ENCODE measurements around the gene OTOS. TPM values are rescaled to one million over a fixed set of nuclear protein-coding genes. Genes with fewer than 3 reads are reported as not detected.

OTOS gene
- total RNA-seq, 1 experiment from 2014 or later: not detected

DNA sequence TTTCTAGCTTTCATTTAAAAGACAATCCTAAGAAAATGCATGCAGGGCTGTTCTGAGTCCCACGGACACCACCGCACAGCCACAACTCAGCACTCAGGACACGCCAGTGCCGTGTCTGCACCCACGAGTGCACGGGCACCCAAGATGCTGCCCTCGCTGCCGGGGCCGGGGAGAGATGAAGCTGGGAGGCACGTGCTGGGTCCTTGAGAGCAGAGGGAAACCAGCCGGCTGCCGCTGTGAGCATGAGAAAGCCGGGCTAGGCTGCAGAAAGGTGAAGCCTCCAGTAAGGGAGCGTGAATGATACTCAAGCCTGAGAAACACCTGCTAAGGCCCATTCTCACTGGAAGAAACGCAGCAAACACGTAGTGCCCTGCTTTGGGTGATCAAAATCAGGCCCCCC, 9.2 kb downstream of the OTOS start:
- ATAC-seq (no peak), DNase-seq (ENCODE audit: low read depth, low spot score) (no peak)
- H3K4me2 ChIP-seq (ENCODE audit: low read length): no peak overlapping the region
- no peak overlapping the region for H3K9ac ChIP-seq (ENCODE audit: low read length)
- no peaks in the 10 kb centered on the region for H3K27me3 ChIP-seq (ENCODE audit: insufficient read depth, low read length)
- no peaks in the 10 kb centered on the region for H3K9me3 ChIP-seq (ENCODE audit: control insufficient read depth in 1 of 2, insufficient read depth in 1 of 2, low read depth in 1 of 2, low read length in 2 of 2)
- no peaks in the 10 kb centered on the region for H3K9me2 ChIP-seq (ENCODE audit: insufficient read depth)
- H3K4me1 ChIP-seq (ENCODE audit: control insufficient read depth in 1 of 2, insufficient read depth in 2 of 2, low read length in 2 of 2): peaks cover 7 to 11% of the 10 kb centered on the region in 2 experiments; a peak in 2 of 4 replicates
- H4K20me1 ChIP-seq (ENCODE audit: insufficient read depth): no peaks in the 10 kb centered on the region
- TF ChIP-seq CEBPB (IDR thresholded peaks at IDR 0.05; ENCODE audit: low read depth) (no peak), SIN3A (IDR thresholded peaks at IDR 0.05; ENCODE audit: low read depth) (no peak), EGR1 (IDR thresholded peaks at IDR 0.05; ENCODE audit: low read depth) (no peak), ELF1 (IDR thresholded peaks at IDR 0.05; ENCODE audit: borderline replicate concordance, low read depth) (no peak), POLR2A (IDR thresholded peaks at IDR 0.05; ENCODE audit: borderline replicate concordance, extremely low read depth, insufficient read depth, insufficient read length) (no peak), TCF7L2 (IDR thresholded peaks at IDR 0.05; ENCODE audit: borderline replicate concordance, extremely low read depth, insufficient read depth, insufficient read length) (no peak), ZNF274 (IDR thresholded peaks at IDR 0.05; ENCODE audit: low read depth, low read length) (no peak)
- H2AFZ ChIP-seq (ENCODE audit: low read depth, low read length, poor library complexity, severe bottlenecking): no peak overlapping the region
- H3K36me3 ChIP-seq (ENCODE audit: control insufficient read depth in 1 of 2, insufficient read depth in 2 of 2, low read length in 2 of 2): peaks cover 32 to 36% of the 10 kb centered on the region in 2 experiments; a peak in 3 of 4 replicates
- intact Hi-C loops (cut with micrococcal nuclease): no loop called here
- H3K4me3 ChIP-seq (replicated peaks in 1 of 2; ENCODE audit: low read depth in 1 of 2, low read length in 2 of 2): no peak overlapping the region
- POLR2A ChIA-PET: no interaction called here
- no TSS peak for BruUV-seq (replicated peaks)
- RAD21 ChIA-PET (ENCODE audit: low non-redundant PET in 1 of 2, low total read pairs in 2 of 2, uncharacterized antibody in 2 of 2, unreplicated experiment in 2 of 2): no interaction called here
- H3K27ac ChIP-seq (ENCODE audit: low read depth, low read length): no peak overlapping the region
- peaks cover 31% of the 10 kb centered on the region for H3K79me2 ChIP-seq (ENCODE audit: insufficient read depth, low read length)
- CTCF ChIA-PET: no interaction called here

DNA sequence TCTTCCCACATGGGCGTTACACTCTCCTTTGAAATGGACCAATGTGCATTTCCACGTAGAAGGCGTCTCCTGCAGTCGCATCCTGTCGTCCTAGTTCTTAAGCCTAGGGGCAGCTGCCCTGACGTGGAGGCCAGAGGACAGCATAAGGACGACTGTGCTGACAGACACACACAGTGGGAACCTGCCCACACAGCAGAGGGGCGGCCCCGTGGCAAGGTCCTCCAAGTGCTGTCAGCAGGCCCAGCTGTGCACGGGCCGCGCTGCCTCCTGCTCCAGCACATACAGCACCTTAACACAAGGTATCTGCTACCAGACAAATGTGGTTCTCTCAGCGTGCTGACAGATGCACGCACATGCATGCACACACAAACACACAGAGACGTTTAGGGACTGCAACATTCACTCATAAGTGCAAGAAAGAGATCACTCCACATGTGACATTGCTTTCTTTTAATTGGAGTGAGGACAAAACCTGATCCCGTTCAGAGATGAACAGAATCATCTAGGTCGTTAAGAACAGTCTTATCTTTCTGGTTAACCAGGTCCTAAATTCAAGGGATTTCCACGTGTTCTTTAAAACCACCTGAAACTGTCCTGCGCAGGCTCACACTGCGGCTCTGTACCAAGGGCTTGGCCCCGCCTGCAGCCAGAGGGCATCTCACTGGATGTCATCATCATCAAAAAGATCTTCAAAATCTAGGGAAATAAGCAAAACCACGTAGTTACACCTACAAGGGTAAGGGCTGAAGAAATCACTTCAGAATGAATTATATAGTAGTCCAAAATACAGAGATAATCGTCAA, 9.9 kb downstream of the OTOS start:
- no peak overlapping the region for H2AFZ ChIP-seq (ENCODE audit: low read depth, low read length, poor library complexity, severe bottlenecking)
- no peaks in the 10 kb centered on the region for H3K9me3 ChIP-seq (ENCODE audit: control insufficient read depth in 1 of 2, insufficient read depth in 1 of 2, low read depth in 1 of 2, low read length in 2 of 2)
- no peak for ATAC-seq
- peaks cover 25% of the 10 kb centered on the region for H3K79me2 ChIP-seq (ENCODE audit: insufficient read depth, low read length)
- intact Hi-C loops (cut with micrococcal nuclease): no loop called here
- H3K9me2 ChIP-seq (ENCODE audit: insufficient read depth): no peaks in the 10 kb centered on the region
- BruUV-seq (replicated peaks): no TSS peak
- ChIA-PET CTCF (no interaction called here), POLR2A (no interaction called here), RAD21 (ENCODE audit: low non-redundant PET in 1 of 2, low total read pairs in 2 of 2, uncharacterized antibody in 2 of 2, unreplicated experiment in 2 of 2) (no interaction called here)
- peaks cover 7 to 11% of the 10 kb centered on the region in 2 experiments; a peak in 2 of 4 replicates for H3K4me1 ChIP-seq (ENCODE audit: control insufficient read depth in 1 of 2, insufficient read depth in 2 of 2, low read length in 2 of 2)
- no peaks in the 10 kb centered on the region for H4K20me1 ChIP-seq (ENCODE audit: insufficient read depth)
- H3K27me3 ChIP-seq (ENCODE audit: insufficient read depth, low read length): no peaks in the 10 kb centered on the region
- DNase-seq (ENCODE audit: low read depth, low spot score): no peak
- H3K4me2 ChIP-seq (ENCODE audit: low read length): no peak overlapping the region
- no peak overlapping the region for H3K9ac ChIP-seq (ENCODE audit: low read length)
- peaks cover 32 to 36% of the 10 kb centered on the region in 2 experiments; a peak in 3 of 4 replicates for H3K36me3 ChIP-seq (ENCODE audit: control insufficient read depth in 1 of 2, insufficient read depth in 2 of 2, low read length in 2 of 2)
- no peak overlapping the region for H3K4me3 ChIP-seq (replicated peaks in 1 of 2; ENCODE audit: low read depth in 1 of 2, low read length in 2 of 2)
- no peak overlapping the region for H3K27ac ChIP-seq (ENCODE audit: low read depth, low read length)
- TF ChIP-seq POLR2A (IDR thresholded peaks at IDR 0.05; ENCODE audit: borderline replicate concordance, extremely low read depth, insufficient read depth, insufficient read length) (no peak), SRF (IDR thresholded peaks at IDR 0.05; ENCODE audit: low read depth) (no peak), EZH2 (IDR thresholded peaks at IDR 0.05) (no peak), SIN3A (IDR thresholded peaks at IDR 0.05; ENCODE audit: low read depth) (no peak), FOSL1 (IDR thresholded peaks at IDR 0.05; ENCODE audit: low read depth) (no peak), ZFX (IDR thresholded peaks at IDR 0.05) (no peak), SP1 (IDR thresholded peaks at IDR 0.05; ENCODE audit: low read depth) (no peak), ZNF274 (IDR thresholded peaks at IDR 0.05; ENCODE audit: low read depth, low read length) (no peak), YY1 (IDR thresholded peaks at IDR 0.05; ENCODE audit: extremely low read depth, insufficient replicate concordance, low read depth, low read length) (no peak), POLR2AphosphoS5 (IDR thresholded peaks at IDR 0.05; ENCODE audit: low read depth, low read length) (no peak), TCF7L2 (IDR thresholded peaks at IDR 0.05; ENCODE audit: borderline replicate concordance, extremely low read depth, insufficient read depth, insufficient read length) (no peak), CBX3 (IDR thresholded peaks at IDR 0.05; ENCODE audit: low read depth) (no peak), JUND (IDR thresholded peaks at IDR 0.05) (no peak), ELF1 (IDR thresholded peaks at IDR 0.05; ENCODE audit: borderline replicate concordance, low read depth) (no peak)
- TF ChIP-seq, protein P1, sequence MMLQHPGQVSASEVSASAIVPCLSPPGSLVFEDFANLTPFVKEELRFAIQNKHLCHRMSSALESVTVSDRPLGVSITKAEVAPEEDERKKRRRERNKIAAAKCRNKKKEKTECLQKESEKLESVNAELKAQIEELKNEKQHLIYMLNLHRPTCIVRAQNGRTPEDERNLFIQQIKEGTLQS (IDR thresholded peaks at IDR 0.05): no peak
- TF ChIP-seq, protein P2, sequence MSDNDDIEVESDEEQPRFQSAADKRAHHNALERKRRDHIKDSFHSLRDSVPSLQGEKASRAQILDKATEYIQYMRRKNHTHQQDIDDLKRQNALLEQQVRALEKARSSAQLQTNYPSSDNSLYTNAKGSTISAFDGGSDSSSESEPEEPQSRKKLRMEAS (IDR thresholded peaks at IDR 0.05): no peak
- TF ChIP-seq, protein P3, sequence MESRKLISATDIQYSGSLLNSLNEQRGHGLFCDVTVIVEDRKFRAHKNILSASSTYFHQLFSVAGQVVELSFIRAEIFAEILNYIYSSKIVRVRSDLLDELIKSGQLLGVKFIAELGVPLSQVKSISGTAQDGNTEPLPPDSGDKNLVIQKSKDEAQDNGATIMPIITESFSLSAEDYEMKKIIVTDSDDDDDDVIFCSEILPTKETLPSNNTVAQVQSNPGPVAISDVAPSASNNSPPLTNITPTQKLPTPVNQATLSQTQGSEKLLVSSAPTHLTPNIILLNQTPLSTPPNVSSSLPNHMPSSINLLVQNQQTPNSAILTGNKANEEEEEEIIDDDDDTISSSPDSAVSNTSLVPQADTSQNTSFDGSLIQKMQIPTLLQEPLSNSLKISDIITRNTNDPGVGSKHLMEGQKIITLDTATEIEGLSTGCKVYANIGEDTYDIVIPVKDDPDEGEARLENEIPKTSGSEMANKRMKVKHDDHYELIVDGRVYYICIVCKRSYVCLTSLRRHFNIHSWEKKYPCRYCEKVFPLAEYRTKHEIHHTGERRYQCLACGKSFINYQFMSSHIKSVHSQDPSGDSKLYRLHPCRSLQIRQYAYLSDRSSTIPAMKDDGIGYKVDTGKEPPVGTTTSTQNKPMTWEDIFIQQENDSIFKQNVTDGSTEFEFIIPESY (IDR thresholded peaks at IDR 0.05; ENCODE audit: extremely low read depth, insufficient replicate concordance, low read length): no peak

All from HCT116 (cell line).